ENCODE results near the gene MAP1LC3A. TPM values are rescaled to one million over a fixed set of nuclear protein-coding genes. Genes with fewer than 3 reads are reported as not detected.

Gene MAP1LC3A
- total RNA-seq, 2 experiments from 2014 or later = not detected

DNA sequence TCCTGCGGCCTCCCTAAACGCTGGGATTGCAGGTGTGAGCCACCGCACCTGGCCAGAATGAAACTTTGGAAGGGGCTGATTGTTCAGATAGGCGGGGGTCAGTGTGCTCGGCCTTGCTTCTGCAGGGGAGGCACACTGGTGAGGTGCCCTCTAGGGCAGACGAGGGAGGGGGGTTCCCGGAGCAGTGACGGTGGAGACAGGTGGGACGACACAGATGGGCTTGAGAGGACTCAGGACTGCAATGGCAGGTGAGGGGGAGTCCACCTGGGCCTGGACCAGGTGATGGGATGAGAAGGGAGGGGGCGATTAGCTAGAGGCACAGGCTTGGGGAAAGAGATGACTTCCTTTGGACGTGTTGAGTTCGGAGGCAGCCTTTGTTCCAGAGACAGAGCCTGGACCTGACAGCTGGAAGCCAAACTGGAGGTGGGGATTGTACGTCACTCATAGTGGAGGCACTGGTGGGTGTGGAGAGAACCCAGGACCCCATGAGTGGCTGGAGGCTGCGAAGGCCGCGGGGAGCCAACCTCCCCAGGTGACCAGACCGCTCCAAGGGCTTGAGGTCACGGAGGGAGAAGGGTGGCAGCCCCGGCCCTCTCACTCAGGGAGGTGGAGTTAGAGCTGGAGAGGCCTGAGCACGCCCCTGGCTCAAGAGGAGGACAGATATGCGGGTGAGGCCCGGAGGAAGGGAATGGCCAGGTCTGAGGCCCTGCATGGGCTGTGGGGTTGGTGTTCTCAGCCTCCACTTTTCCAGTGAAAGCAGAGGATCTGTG lies 10.5 kb upstream of the MAP1LC3A start:
- POLR2A ChIA-PET = interaction anchor here (0.7 kb wide), 3 partner anchors 123 to 178 kb away, joined by 3 to 4 read pairs (median 3); no protein-coding TSS in a partner anchor
- Histone ChIP-seq H3K9me3 (ENCODE audit: low read length) (no peaks in the 10 kb centered on the region), H3K79me2 (ENCODE audit: insufficient read depth, low read depth, low read length) (no peaks in the 10 kb centered on the region), H3K4me3 (ENCODE audit: low read depth, low read length, poor library complexity, severe bottlenecking) (no peak overlapping the region), H4K20me1 (ENCODE audit: insufficient read depth, low read length) (no peaks in the 10 kb centered on the region), H3K9me2 (ENCODE audit: insufficient read depth, low read length) (no peaks in the 10 kb centered on the region), H3K27ac (ENCODE audit: low read depth, low read length, poor library complexity, severe bottlenecking) (no peak overlapping the region), H3K4me2 (ENCODE audit: low read length) (no peak overlapping the region), H3K4me1 (ENCODE audit: insufficient read depth, low read length, poor library complexity, severe bottlenecking) (no peaks in the 10 kb centered on the region), H2AFZ (ENCODE audit: low read length) (no peak overlapping the region), H3K36me3 (ENCODE audit: insufficient read depth, low read length) (no peaks in the 10 kb centered on the region)
- no TSS peak for BruUV-seq (replicated peaks)
- TF ChIP-seq EZH2phosphoT487 (IDR thresholded peaks at IDR 0.05; ENCODE audit: borderline replicate concordance, low read depth, low read length) = no peak
- TF ChIP-seq, protein P1, sequence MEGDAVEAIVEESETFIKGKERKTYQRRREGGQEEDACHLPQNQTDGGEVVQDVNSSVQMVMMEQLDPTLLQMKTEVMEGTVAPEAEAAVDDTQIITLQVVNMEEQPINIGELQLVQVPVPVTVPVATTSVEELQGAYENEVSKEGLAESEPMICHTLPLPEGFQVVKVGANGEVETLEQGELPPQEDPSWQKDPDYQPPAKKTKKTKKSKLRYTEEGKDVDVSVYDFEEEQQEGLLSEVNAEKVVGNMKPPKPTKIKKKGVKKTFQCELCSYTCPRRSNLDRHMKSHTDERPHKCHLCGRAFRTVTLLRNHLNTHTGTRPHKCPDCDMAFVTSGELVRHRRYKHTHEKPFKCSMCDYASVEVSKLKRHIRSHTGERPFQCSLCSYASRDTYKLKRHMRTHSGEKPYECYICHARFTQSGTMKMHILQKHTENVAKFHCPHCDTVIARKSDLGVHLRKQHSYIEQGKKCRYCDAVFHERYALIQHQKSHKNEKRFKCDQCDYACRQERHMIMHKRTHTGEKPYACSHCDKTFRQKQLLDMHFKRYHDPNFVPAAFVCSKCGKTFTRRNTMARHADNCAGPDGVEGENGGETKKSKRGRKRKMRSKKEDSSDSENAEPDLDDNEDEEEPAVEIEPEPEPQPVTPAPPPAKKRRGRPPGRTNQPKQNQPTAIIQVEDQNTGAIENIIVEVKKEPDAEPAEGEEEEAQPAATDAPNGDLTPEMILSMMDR (conservative IDR thresholded peaks at IDR 0.05; ENCODE audit: low read length) = no peak
- intact Hi-C loops (cut with micrococcal nuclease; ENCODE audit: unreplicated experiment) = no loop called here
- DNase-seq (ENCODE audit: low spot score) = no peak
- CTCF ChIA-PET (ENCODE audit: unreplicated experiment) = interaction anchor here (0.6 kb wide), 1 partner anchor 80 kb away, joined by 3 read pairs; no protein-coding TSS in a partner anchor

GRCh38 chr20:34549291-34549928 lies 9.1 kb upstream of the MAP1LC3A start:
- CTCF ChIA-PET (ENCODE audit: unreplicated experiment) = no interaction called here
- H3K4me2 ChIP-seq (ENCODE audit: low read length) = no peak overlapping the region
- no peak overlapping the region for H3K27ac ChIP-seq (ENCODE audit: low read depth, low read length, poor library complexity, severe bottlenecking)

More at GRCh38 chr20:34549291-34549928, 9.1 kb upstream of the MAP1LC3A start:
- Histone ChIP-seq H3K79me2 (ENCODE audit: insufficient read depth, low read depth, low read length) (no peaks in the 10 kb centered on the region), H4K20me1 (ENCODE audit: insufficient read depth, low read length) (no peaks in the 10 kb centered on the region), H3K36me3 (ENCODE audit: insufficient read depth, low read length) (no peaks in the 10 kb centered on the region), H2AFZ (ENCODE audit: low read length) (no peak overlapping the region), H3K9me3 (ENCODE audit: low read length) (no peaks in the 10 kb centered on the region), H3K4me1 (ENCODE audit: insufficient read depth, low read length, poor library complexity, severe bottlenecking) (no peaks in the 10 kb centered on the region), H3K9me2 (ENCODE audit: insufficient read depth, low read length) (no peaks in the 10 kb centered on the region), H3K4me3 (ENCODE audit: low read depth, low read length, poor library complexity, severe bottlenecking) (no peak overlapping the region)
- POLR2A ChIA-PET = no interaction called here
- intact Hi-C loops (cut with micrococcal nuclease; ENCODE audit: unreplicated experiment) = no loop called here
- no TSS peak for BruUV-seq (replicated peaks)
- TF ChIP-seq, protein P1 (conservative IDR thresholded peaks at IDR 0.05; ENCODE audit: low read length) = no peak
- no peak for TF ChIP-seq EZH2phosphoT487 (IDR thresholded peaks at IDR 0.05; ENCODE audit: borderline replicate concordance, low read depth, low read length)
- DNase-seq (ENCODE audit: low spot score) = no peak
